Measurements from ENCODE around the gene WDR35. TPM values are rescaled to one million over a fixed set of nuclear protein-coding genes. Genes with fewer than 3 reads are reported as not detected.

The WDR35 gene
- total RNA-seq, 1 experiment from 2014 or later = 29.4 TPM

GRCh38 chr2:19885791-19886190 is 104.1 kb downstream of the WDR35 start:
- H3K9me3 ChIP-seq (ENCODE audit: low read depth, low read length, poor library complexity, severe bottlenecking) = no peaks in the 10 kb centered on the region
- TF ChIP-seq EZH2 (IDR thresholded peaks at IDR 0.05; ENCODE audit: borderline replicate concordance, low read depth, low read length, poor library complexity, severe bottlenecking) (no peak), CTCF (conservative IDR thresholded peaks at IDR 0.05; ENCODE audit: low read depth, low read length) (no peak)
- CTCF ChIA-PET = no interaction called here
- POLR2A ChIA-PET (ENCODE audit: low non-redundant PET) = no interaction called here
- no peak for DNase-seq (ENCODE audit: low spot score)
- H3K27ac ChIP-seq (ENCODE audit: low read depth, low read length, poor library complexity, severe bottlenecking) = no peak overlapping the region
- no peaks in the 10 kb centered on the region for H3K27me3 ChIP-seq (replicated peaks; ENCODE audit: insufficient read depth, low read depth, low read length, poor library complexity)
- no TSS peak for BruUV-seq (replicated peaks)
- intact Hi-C loops (cut with micrococcal nuclease; ENCODE audit: unreplicated experiment) = no loop called here
- no peaks in the 10 kb centered on the region for H3K36me3 ChIP-seq (ENCODE audit: insufficient read depth, low read length, poor library complexity, severe bottlenecking)
- no peak overlapping the region for H3K4me3 ChIP-seq (ENCODE audit: low read depth, low read length, poor library complexity, severe bottlenecking)
- H3K4me1 ChIP-seq (ENCODE audit: insufficient read depth, low read length, poor library complexity, severe bottlenecking) = no peaks in the 10 kb centered on the region

- Histone ChIP-seq H3K36me3 (ENCODE audit: insufficient read depth, low read length, poor library complexity, severe bottlenecking) (no peaks in the 10 kb centered on the region), H3K9me3 (ENCODE audit: low read depth, low read length, poor library complexity, severe bottlenecking) (no peaks in the 10 kb centered on the region), H3K4me1 (ENCODE audit: insufficient read depth, low read length, poor library complexity, severe bottlenecking) (no peaks in the 10 kb centered on the region), H3K4me3 (ENCODE audit: low read depth, low read length, poor library complexity, severe bottlenecking) (no peak overlapping the region), H3K27me3 (replicated peaks; ENCODE audit: insufficient read depth, low read depth, low read length, poor library complexity) (no peaks in the 10 kb centered on the region), H3K27ac (ENCODE audit: low read depth, low read length, poor library complexity, severe bottlenecking) (no peak overlapping the region)
- no TSS peak for BruUV-seq (replicated peaks)
- POLR2A ChIA-PET (ENCODE audit: low non-redundant PET) = no interaction called here
- DNase-seq (ENCODE audit: low spot score) = no peak
- intact Hi-C loops (cut with micrococcal nuclease; ENCODE audit: unreplicated experiment) = no loop called here
- TF ChIP-seq EZH2 (IDR thresholded peaks at IDR 0.05; ENCODE audit: borderline replicate concordance, low read depth, low read length, poor library complexity, severe bottlenecking) = no peak
- CTCF ChIA-PET = no interaction called here
These were observed 105.8 kb downstream of the WDR35 start for GRCh38 chr2:19883971-19884720.

GRCh38 chr2:19883486-19883885 is 106.4 kb downstream of the WDR35 start:
- intact Hi-C loops (cut with micrococcal nuclease; ENCODE audit: unreplicated experiment) = no loop called here
- ChIA-PET CTCF (no interaction called here), POLR2A (ENCODE audit: low non-redundant PET) (no interaction called here)
- Histone ChIP-seq H3K27me3 (replicated peaks; ENCODE audit: insufficient read depth, low read depth, low read length, poor library complexity) (no peaks in the 10 kb centered on the region), H3K4me3 (ENCODE audit: low read depth, low read length, poor library complexity, severe bottlenecking) (no peak overlapping the region), H3K9me3 (ENCODE audit: low read depth, low read length, poor library complexity, severe bottlenecking) (no peaks in the 10 kb centered on the region), H3K4me1 (ENCODE audit: insufficient read depth, low read length, poor library complexity, severe bottlenecking) (no peaks in the 10 kb centered on the region), H3K36me3 (ENCODE audit: insufficient read depth, low read length, poor library complexity, severe bottlenecking) (no peaks in the 10 kb centered on the region), H3K27ac (ENCODE audit: low read depth, low read length, poor library complexity, severe bottlenecking) (no peak overlapping the region)
- DNase-seq (ENCODE audit: low spot score) = no peak
- no TSS peak for BruUV-seq (replicated peaks)
- TF ChIP-seq CTCF (conservative IDR thresholded peaks at IDR 0.05; ENCODE audit: low read depth, low read length) (no peak), EZH2 (IDR thresholded peaks at IDR 0.05; ENCODE audit: borderline replicate concordance, low read depth, low read length, poor library complexity, severe bottlenecking) (no peak)

GRCh38 chr2:19882286-19882685 is 107.6 kb downstream of the WDR35 start:
- no peaks in the 10 kb centered on the region for H3K4me1 ChIP-seq (ENCODE audit: insufficient read depth, low read length, poor library complexity, severe bottlenecking)
- no peak for TF ChIP-seq CTCF (conservative IDR thresholded peaks at IDR 0.05; ENCODE audit: low read depth, low read length)
- no peak for TF ChIP-seq EZH2 (IDR thresholded peaks at IDR 0.05; ENCODE audit: borderline replicate concordance, low read depth, low read length, poor library complexity, severe bottlenecking)
- ChIA-PET POLR2A (ENCODE audit: low non-redundant PET) (no interaction called here), CTCF (no interaction called here)
- intact Hi-C loops (cut with micrococcal nuclease; ENCODE audit: unreplicated experiment) = no loop called here
- no TSS peak for BruUV-seq (replicated peaks)
- H3K4me3 ChIP-seq (ENCODE audit: low read depth, low read length, poor library complexity, severe bottlenecking) = no peak overlapping the region
- no peaks in the 10 kb centered on the region for H3K36me3 ChIP-seq (ENCODE audit: insufficient read depth, low read length, poor library complexity, severe bottlenecking)
- H3K27ac ChIP-seq (ENCODE audit: low read depth, low read length, poor library complexity, severe bottlenecking) = no peak overlapping the region
- H3K27me3 ChIP-seq (replicated peaks; ENCODE audit: insufficient read depth, low read depth, low read length, poor library complexity) = no peaks in the 10 kb centered on the region
- no peaks in the 10 kb centered on the region for H3K9me3 ChIP-seq (ENCODE audit: low read depth, low read length, poor library complexity, severe bottlenecking)
- no peak for DNase-seq (ENCODE audit: low spot score)

All from A673 (cell line).